ENCODE data around the gene ZNF319.

DNA sequence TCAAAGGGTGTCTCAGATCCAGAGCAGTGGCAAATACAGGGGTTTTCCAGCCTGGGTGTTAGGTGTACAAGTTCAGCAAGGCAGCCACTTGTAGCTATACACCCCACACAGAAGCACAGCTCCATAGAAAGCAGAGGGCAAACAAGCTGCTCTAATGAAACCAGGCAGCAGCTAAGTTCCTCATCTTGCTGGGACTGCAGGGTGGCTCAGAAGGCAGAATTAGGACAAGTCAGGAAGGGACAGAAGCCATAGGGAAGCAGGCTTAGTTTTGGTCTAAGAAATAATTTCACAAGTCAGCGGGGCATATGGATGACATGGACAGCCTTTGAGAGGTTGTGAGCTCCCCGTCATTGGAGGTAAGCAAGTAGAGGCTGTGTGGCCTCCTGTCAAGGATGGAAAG lies 53.2 kb downstream of the ZNF319 start:
- TF ChIP-seq EP300 (conservative IDR thresholded peaks at IDR 0.05; ENCODE audit: poor library complexity, severe bottlenecking) (no peak), POLR2AphosphoS5 (IDR thresholded peaks at IDR 0.05) (no peak), EZH2 (IDR thresholded peaks at IDR 0.05; ENCODE audit: borderline replicate concordance, insufficient read depth, low read length, poor library complexity, severe bottlenecking) (no peak)
- TF ChIP-seq, protein P1, sequence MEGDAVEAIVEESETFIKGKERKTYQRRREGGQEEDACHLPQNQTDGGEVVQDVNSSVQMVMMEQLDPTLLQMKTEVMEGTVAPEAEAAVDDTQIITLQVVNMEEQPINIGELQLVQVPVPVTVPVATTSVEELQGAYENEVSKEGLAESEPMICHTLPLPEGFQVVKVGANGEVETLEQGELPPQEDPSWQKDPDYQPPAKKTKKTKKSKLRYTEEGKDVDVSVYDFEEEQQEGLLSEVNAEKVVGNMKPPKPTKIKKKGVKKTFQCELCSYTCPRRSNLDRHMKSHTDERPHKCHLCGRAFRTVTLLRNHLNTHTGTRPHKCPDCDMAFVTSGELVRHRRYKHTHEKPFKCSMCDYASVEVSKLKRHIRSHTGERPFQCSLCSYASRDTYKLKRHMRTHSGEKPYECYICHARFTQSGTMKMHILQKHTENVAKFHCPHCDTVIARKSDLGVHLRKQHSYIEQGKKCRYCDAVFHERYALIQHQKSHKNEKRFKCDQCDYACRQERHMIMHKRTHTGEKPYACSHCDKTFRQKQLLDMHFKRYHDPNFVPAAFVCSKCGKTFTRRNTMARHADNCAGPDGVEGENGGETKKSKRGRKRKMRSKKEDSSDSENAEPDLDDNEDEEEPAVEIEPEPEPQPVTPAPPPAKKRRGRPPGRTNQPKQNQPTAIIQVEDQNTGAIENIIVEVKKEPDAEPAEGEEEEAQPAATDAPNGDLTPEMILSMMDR (IDR thresholded peaks at IDR 0.05; ENCODE audit: poor library complexity, severe bottlenecking) = no peak

All from neural cell (in vitro differentiated cells).